Urinary bladder (tissue), 4 donors: Measurements from ENCODE around the gene CHRNB4. TPM values are rescaled to one million over a fixed set of nuclear protein-coding genes. Genes with fewer than 3 reads are reported as not detected.

Experiments used
- DNase-seq: peaks from one replicate; pipeline ENCODE4 v3.0.0-alpha.2; 2015; ENCODE audit errors: extremely low spot score
- H3K27ac ChIP-seq: one replicate; pipeline ENCODE4 v1.5.1; 2013; ENCODE audit warnings: low read depth, mild to moderate bottlenecking, moderate library complexity
- H3K36me3 ChIP-seq: one replicate; pipeline ENCODE4 v1.6.1; 2013; ENCODE audit warnings: mild to moderate bottlenecking, moderate library complexity; ENCODE audit not compliant: insufficient read depth
- H3K4me1 ChIP-seq: one replicate; pipeline ENCODE4 v1.6.1; 2013; ENCODE audit warnings: mild to moderate bottlenecking, moderate library complexity; ENCODE audit not compliant: insufficient read depth
- H3K4me3 ChIP-seq: one replicate; pipeline ENCODE4 v1.5.1; 2013; ENCODE audit warnings: low read depth, low read length
- WGBS: extraction: QIAGEN DNeasy Blood & Tissue Kit; methylation state at CpG from one replicate; pipeline ENCODE4 v1.1.7; 2013; 5-methylcytosine and 5-hydroxymethylcytosine counted together
- polyA plus RNA-seq: library from polyadenylated mRNA; stranded (reverse); fragments of 200-250 nt; gene quantifications from one replicate; pipeline ENCODE4 v1.2.3, GENCODE V29; 2013
- total RNA-seq: library from RNA; depleted of rRNA; stranded (reverse); fragments of >200 nt; gene quantifications from one replicate; pipeline ENCODE4 v1.2.3, GENCODE V29; 2014
- donor health status: healthy with polysubstance abuse.
- donor health status: healthy.

CHRNB4 gene
- total and polyA plus RNA-seq, 2 donors, result 0.53 to 0.60 TPM

DNA sequence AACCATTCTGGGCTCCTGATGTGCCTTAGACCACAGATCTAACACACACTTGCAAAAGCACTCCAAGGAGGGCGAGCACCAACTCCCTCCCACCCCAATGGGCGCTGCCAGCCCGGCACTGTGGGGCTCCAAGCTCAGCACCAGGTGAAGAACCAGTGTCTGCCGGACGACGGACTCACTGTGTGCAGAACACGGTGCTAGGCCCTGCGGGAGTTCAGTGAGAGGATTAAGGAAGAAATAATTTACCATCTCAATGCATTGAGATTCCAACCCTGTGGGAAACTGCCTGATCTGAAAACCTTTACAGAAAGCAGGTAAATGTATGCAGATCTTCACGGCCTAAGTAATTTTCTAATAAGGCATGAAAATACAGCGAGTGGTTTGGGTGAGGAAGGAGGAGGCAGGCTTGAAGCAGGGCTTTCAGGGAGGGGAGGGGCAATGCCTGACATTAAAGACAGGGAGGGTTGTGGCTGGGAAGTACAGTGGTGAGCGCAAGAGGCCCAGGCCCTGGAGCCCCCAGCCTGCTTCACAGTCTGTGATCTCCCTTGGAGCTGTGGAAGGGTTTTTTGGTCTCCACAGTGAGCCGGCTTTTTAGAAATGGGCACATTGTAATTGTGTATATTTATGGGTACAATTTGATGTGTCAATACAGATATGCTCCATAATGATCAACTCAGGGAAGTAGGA is 35.6 kb upstream of the CHRNB4 start:
- H3K36me3 ChIP-seq, result no peaks in the 10 kb centered on the region
- no peak for DNase-seq
- H3K4me1 ChIP-seq, result no peaks in the 10 kb centered on the region
- no peak overlapping the region for H3K27ac ChIP-seq
- H3K4me3 ChIP-seq, result no peak overlapping the region
- 92% methylated on average over 12 of the region's 12 CpGs for WGBS

GRCh38 chr15:78675617-78676360 is 34.8 kb upstream of the CHRNB4 start:
- 87% methylated on average over 11 of the region's 11 CpGs for WGBS
- DNase-seq, result no peak
- no peak overlapping the region for H3K4me3 ChIP-seq
- no peaks in the 10 kb centered on the region for H3K36me3 ChIP-seq
- no peak overlapping the region for H3K27ac ChIP-seq
- no peaks in the 10 kb centered on the region for H3K4me1 ChIP-seq

GRCh38 chr15:78675206-78675605 is 34.2 kb upstream of the CHRNB4 start:
- 97% methylated on average over 4 of the region's 4 CpGs for WGBS
- no peak overlapping the region for H3K27ac ChIP-seq
- H3K36me3 ChIP-seq, result no peaks in the 10 kb centered on the region
- DNase-seq, result no peak
- no peak overlapping the region for H3K4me3 ChIP-seq
- no peaks in the 10 kb centered on the region for H3K4me1 ChIP-seq

GRCh38 chr15:78673917-78674444 is 33.0 kb upstream of the CHRNB4 start:
- Histone ChIP-seq H3K36me3 (no peaks in the 10 kb centered on the region), H3K4me3 (no peak overlapping the region), H3K4me1 (no peaks in the 10 kb centered on the region), H3K27ac (no peak overlapping the region)
- DNase-seq, result no peak
- 99% methylated on average over 3 of the region's 3 CpGs for WGBS

- no peak overlapping the region for H3K27ac ChIP-seq
Observed at GRCh38 chr15:78673476-78673875, 32.5 kb upstream of the CHRNB4 start.

GRCh38 chr15:78672285-78673014 is 31.4 kb upstream of the CHRNB4 start:
- WGBS, result 88% methylated on average over 9 of the region's 9 CpGs
- no peaks in the 10 kb centered on the region for H3K4me1 ChIP-seq
- DNase-seq, result no peak
- H3K27ac ChIP-seq, result no peak overlapping the region
- no peaks in the 10 kb centered on the region for H3K36me3 ChIP-seq
- no peak overlapping the region for H3K4me3 ChIP-seq

More at GRCh38 chr15:78673476-78673875, 32.5 kb upstream of the CHRNB4 start:
- WGBS, result 62% methylated on average over 4 of the region's 4 CpGs
- Histone ChIP-seq H3K4me1 (no peaks in the 10 kb centered on the region), H3K4me3 (no peak overlapping the region), H3K36me3 (no peaks in the 10 kb centered on the region)
- DNase-seq, result no peak

DNA sequence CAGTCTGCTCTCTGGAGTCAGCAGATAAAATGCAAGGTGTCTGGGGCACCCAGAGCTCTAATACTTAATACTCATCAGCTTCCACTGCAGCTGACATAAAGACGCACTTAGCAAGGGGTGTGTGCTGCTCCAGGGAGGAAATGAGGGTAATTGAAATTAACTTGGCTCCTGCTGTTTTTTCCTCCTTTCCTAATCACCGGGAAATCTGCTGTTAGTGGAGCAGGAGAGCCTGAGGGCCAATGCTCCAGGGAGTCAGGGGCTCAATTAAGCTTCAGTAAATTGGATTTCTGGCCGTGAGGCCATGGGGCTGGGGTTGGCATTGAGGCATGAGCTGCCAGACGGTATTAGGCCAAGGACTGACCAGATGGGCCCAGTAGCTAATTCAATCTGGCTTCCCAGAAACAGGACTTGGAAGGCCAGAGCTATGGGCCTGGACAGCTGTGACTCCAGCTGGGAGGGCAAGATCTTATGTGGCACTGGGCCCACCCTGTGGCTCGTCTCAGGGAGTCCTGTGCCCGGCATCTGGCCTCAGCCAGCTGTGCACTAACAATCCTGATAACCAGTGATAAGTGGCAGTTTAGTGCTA is 30.7 kb upstream of the CHRNB4 start:
- Histone ChIP-seq H3K4me3 (no peak overlapping the region), H3K4me1 (no peaks in the 10 kb centered on the region), H3K27ac (no peak overlapping the region), H3K36me3 (no peaks in the 10 kb centered on the region)
- 65% methylated on average over 6 of the region's 6 CpGs for WGBS
- DNase-seq, result no peak

GRCh38 chr15:78668987-78669386 is 28.0 kb upstream of the CHRNB4 start:
- Histone ChIP-seq H3K27ac (no peak overlapping the region), H3K36me3 (no peaks in the 10 kb centered on the region), H3K4me3 (no peak overlapping the region), H3K4me1 (no peaks in the 10 kb centered on the region)
- no peak for DNase-seq
- 46% methylated on average over 2 of the region's 2 CpGs for WGBS

- DNase-seq, result no peak
- Histone ChIP-seq H3K27ac (no peak overlapping the region), H3K4me1 (no peaks in the 10 kb centered on the region), H3K36me3 (no peaks in the 10 kb centered on the region), H3K4me3 (no peak overlapping the region)
- WGBS, result 84% methylated on average over 8 of the region's 8 CpGs
Observed at GRCh38 chr15:78667578-78668236, 26.7 kb upstream of the CHRNB4 start.

DNA sequence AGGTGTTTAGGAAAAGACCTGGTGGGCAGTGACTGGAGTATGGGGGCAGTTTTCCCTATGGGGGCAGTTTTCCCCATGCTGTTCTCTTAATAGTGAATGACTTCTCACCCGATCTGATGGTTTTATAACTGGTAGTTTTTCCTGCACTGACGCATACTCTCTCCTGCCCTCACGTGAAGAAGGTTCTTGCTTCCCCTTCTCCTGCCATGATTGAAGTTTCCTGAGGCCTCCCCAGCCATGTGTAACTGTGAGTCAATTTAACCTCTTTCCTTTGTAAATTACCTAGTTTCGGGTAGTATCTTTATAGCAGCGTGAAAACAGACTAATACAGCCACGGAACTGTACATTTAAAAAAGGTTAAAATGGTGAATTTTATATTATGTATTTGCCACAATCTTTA is 25.0 kb upstream of the CHRNB4 start:
- Histone ChIP-seq H3K36me3 (no peaks in the 10 kb centered on the region), H3K4me1 (no peaks in the 10 kb centered on the region), H3K4me3 (no peak overlapping the region), H3K27ac (no peak overlapping the region)
- DNase-seq, result no peak
- WGBS, result 91% methylated on average over 6 of the region's 6 CpGs

DNA sequence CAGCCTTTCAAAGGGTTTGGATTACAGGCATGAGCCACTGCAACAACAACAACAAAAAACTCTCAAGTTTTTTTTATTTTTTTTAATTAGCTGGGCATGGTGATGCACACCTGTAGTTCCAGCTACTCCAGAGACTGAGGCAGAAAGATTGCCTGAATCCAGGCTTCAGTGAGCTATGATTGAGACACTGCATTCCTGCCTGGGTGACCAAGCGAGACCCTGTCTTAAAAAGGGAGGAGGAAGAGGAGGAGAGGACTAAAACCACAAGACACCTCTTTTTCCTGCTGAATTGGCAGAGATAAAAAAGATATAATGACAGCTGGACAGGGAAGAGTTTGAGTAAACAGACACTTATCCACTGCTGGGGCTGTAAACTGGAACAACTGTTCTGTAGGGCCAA is 22.7 kb upstream of the CHRNB4 start:
- H3K4me1 ChIP-seq, result no peaks in the 10 kb centered on the region
- 76% methylated on average over 1 of the region's 1 CpG for WGBS
- H3K27ac ChIP-seq, result no peak overlapping the region
- no peaks in the 10 kb centered on the region for H3K36me3 ChIP-seq
- no peak for DNase-seq
- H3K4me3 ChIP-seq, result no peak overlapping the region

GRCh38 chr15:78662028-78662427 is 21.0 kb upstream of the CHRNB4 start:
- no peaks in the 10 kb centered on the region for H3K36me3 ChIP-seq
- WGBS, result 67% methylated on average over 5 of the region's 5 CpGs

DNA sequence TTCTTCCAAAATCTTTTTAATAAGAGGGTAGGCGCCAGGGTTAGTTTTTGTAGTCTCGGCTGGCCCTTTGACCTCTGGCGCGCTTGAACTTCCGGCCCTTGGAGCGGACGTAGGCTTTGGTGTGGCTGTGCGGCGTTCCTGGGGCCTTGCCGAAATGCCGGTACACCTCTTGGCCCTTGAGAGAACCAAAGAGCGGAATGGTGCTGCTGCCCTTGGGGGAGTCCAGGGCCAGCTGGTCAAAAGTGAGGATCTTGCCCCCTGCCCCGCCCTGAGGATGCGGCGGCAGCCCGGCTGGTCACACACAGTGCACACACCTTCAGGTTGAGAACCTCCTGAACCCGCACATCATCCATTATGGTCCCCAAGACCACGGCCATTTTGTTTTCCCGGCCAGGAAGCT is 20.0 kb upstream of the CHRNB4 start:
- Histone ChIP-seq H3K36me3 (no peaks in the 10 kb centered on the region), H3K27ac (no peak overlapping the region), H3K4me3 (no peak overlapping the region), H3K4me1 (no peaks in the 10 kb centered on the region)
- 97% methylated on average over 19 of the region's 19 CpGs for WGBS
- DNase-seq, result no peak

More at GRCh38 chr15:78662028-78662427, 21.0 kb upstream of the CHRNB4 start:
- no peak for DNase-seq
- Histone ChIP-seq H3K4me1 (no peaks in the 10 kb centered on the region), H3K27ac (no peak overlapping the region), H3K4me3 (no peak overlapping the region)
